HEK293 (cell line): ENCODE results near the gene HEXIM1.

ENCODE experiments used
- GLI2 ChIP-seq: fragments of 450-650 bp; formaldehyde crosslinking; IDR thresholded peaks from 2 replicates; pipeline ENCODE4; 2017; ENCODE audit warnings: missing biosample characterization, missing genetic modification characterization, low read depth, borderline replicate concordance
- GLIS2 ChIP-seq: fragments of 450-650 bp; formaldehyde crosslinking; IDR thresholded peaks from 2 replicates; pipeline ENCODE4 v1.5.1; 2016; ENCODE audit warnings: missing biosample characterization, missing genetic modification characterization
- KLF16 ChIP-seq: fragments of 450-650 bp; formaldehyde crosslinking; IDR thresholded peaks from 2 replicates; pipeline ENCODE4 v1.5.1; 2017; ENCODE audit warnings: missing biosample characterization, missing genetic modification characterization
- PRDM1 ChIP-seq: fragments of 450-650 bp; formaldehyde crosslinking; IDR thresholded peaks from 2 replicates; pipeline ENCODE4; 2016; ENCODE audit warnings: missing biosample characterization, missing genetic modification characterization
- PRDM10 ChIP-seq: fragments of 450-650 bp; formaldehyde crosslinking; IDR thresholded peaks from 2 replicates; pipeline ENCODE4 v1.5.1; 2016; ENCODE audit warnings: missing biosample characterization, missing genetic modification characterization
- ZBTB6 ChIP-seq: fragments of 450-650 bp; formaldehyde crosslinking; IDR thresholded peaks from 2 replicates; pipeline ENCODE4 v1.5.1; 2017; ENCODE audit warnings: missing biosample characterization, missing genetic modification characterization
- ZFP37 ChIP-seq: fragments of 450-650 bp; formaldehyde crosslinking; IDR thresholded peaks from 2 replicates; pipeline ENCODE4 v1.5.1; 2016; ENCODE audit warnings: missing biosample characterization, missing genetic modification characterization
- ZNF211 ChIP-seq: fragments of 450-650 bp; formaldehyde crosslinking; IDR thresholded peaks from 2 replicates; pipeline ENCODE4 v1.5.1; 2016; ENCODE audit warnings: low read depth, missing biosample characterization, missing genetic modification characterization
- ZNF426 ChIP-seq: fragments of 450-650 bp; formaldehyde crosslinking; IDR thresholded peaks from 2 replicates; pipeline ENCODE4 v1.5.1; 2017; ENCODE audit warnings: missing biosample characterization, missing genetic modification characterization, mild to moderate bottlenecking, inconsistent platforms, moderate library complexity
- ZNF521 ChIP-seq: fragments of 450-650 bp; formaldehyde crosslinking; IDR thresholded peaks from 2 replicates; pipeline ENCODE4 v1.5.1; 2017; ENCODE audit warnings: missing biosample characterization, mild to moderate bottlenecking, missing genetic modification characterization
- ZNF560 ChIP-seq: fragments of 450-650 bp; formaldehyde crosslinking; IDR thresholded peaks from 2 replicates; pipeline ENCODE4 v1.5.1; 2017; ENCODE audit warnings: missing biosample characterization, missing genetic modification characterization, borderline replicate concordance
- ZNF571 ChIP-seq: fragments of 450-650 bp; formaldehyde crosslinking; IDR thresholded peaks from 2 replicates; pipeline ENCODE4 v1.5.0; 2017; ENCODE audit warnings: missing biosample characterization, missing genetic modification characterization
- ZNF580 ChIP-seq: fragments of 450-650 bp; formaldehyde crosslinking; IDR thresholded peaks from 2 replicates; pipeline ENCODE4 v1.5.1; 2016; ENCODE audit warnings: missing biosample characterization, missing genetic modification characterization
- ZNF777 ChIP-seq: fragments of 450-650 bp; formaldehyde crosslinking; IDR thresholded peaks from 2 replicates; pipeline ENCODE4 v1.5.1; 2017; ENCODE audit warnings: missing biosample characterization, missing genetic modification characterization, borderline replicate concordance
- ZSCAN23 ChIP-seq: fragments of 450-650 bp; formaldehyde crosslinking; IDR thresholded peaks from 2 replicates; pipeline ENCODE4 v1.5.1; 2016; ENCODE audit warnings: missing biosample characterization, missing genetic modification characterization
- TF ChIP-seq, protein P1 (sequence below): fragments of 450-650 bp; formaldehyde crosslinking; IDR thresholded peaks from 2 replicates; pipeline ENCODE4 v1.5.1; 2016; ENCODE audit warnings: missing biosample characterization, missing genetic modification characterization
- TF ChIP-seq, protein P2 (sequence below): fragments of 450-650 bp; formaldehyde crosslinking; IDR thresholded peaks from 2 replicates; pipeline ENCODE4 v1.5.1; 2016; ENCODE audit warnings: missing biosample characterization, missing genetic modification characterization
- TF ChIP-seq, protein P3 (sequence below): sonication (generic); formaldehyde crosslinking; IDR thresholded peaks from 2 replicates; pipeline ENCODE4 v1.8.1; 2022; ENCODE audit warnings: mild to moderate bottlenecking, moderate library complexity, missing genetic modification reagents
- TF ChIP-seq, protein P4 (sequence below): fragments of 450-650 bp; formaldehyde crosslinking; IDR thresholded peaks from 2 replicates; pipeline ENCODE4 v1.5.1; 2016; ENCODE audit warnings: missing biosample characterization, missing genetic modification characterization, borderline replicate concordance
- TF ChIP-seq, protein P5 (sequence below): fragments of 450-650 bp; formaldehyde crosslinking; IDR thresholded peaks from 2 replicates; pipeline ENCODE4 v1.5.1; 2016; ENCODE audit warnings: missing biosample characterization, missing genetic modification characterization

Gene HEXIM1

DNA sequence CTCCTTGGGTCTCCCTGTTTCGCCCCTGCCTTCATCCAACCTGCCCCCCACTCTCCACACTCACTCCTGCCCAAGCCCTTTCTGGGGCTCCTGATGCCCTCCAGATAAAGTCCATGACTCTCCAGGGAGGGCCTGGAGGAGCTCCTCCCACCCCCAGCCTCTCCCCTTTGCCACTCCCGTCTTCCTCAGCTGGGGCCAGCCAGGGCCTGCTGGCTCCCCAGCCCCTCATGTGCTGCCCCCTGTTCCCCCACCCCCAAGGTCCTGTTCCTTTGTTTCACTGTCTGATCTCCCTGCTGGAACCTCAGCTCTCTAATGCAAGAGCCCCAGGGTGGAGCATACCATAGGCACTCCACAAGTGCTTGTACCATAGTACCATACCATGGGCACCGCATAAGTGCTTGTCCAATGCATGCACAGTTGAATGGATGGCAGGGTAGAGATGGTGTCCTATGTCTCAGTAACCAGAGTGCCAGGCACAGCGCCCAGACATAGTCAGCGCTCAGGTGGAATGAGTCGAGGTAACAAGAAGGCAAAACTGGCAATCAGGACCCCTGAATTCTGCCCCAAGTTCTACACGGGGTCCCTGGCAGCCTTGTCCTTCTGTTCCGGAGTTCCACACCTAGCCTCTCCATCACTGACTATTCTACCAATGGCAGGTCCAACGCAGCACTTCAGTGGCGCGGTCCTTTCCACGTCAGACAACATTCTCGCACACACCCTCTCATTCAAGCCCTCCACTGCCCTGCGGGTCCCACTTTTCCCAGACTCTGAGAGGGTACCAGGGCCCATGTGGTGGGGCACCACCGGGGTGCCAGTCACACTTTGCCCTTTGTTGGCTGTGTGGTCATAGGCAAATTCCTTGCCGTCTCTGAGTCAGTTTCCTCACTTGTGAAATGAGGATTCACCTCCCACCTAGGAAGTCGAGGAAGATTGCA lies 17.3 kb upstream of the HEXIM1 start (continued):
- TF ChIP-seq, protein P1, sequence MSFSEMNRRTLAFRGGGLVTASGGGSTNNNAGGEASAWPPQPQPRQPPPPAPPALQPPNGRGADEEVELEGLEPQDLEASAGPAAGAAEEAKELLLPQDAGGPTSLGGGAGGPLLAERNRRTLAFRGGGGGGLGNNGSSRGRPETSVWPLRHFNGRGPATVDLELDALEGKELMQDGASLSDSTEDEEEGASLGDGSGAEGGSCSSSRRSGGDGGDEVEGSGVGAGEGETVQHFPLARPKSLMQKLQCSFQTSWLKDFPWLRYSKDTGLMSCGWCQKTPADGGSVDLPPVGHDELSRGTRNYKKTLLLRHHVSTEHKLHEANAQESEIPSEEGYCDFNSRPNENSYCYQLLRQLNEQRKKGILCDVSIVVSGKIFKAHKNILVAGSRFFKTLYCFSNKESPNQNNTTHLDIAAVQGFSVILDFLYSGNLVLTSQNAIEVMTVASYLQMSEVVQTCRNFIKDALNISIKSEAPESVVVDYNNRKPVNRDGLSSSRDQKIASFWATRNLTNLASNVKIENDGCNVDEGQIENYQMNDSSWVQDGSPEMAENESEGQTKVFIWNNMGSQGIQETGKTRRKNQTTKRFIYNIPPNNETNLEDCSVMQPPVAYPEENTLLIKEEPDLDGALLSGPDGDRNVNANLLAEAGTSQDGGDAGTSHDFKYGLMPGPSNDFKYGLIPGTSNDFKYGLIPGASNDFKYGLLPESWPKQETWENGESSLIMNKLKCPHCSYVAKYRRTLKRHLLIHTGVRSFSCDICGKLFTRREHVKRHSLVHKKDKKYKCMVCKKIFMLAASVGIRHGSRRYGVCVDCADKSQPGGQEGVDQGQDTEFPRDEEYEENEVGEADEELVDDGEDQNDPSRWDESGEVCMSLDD (tag by site-specific recombination): peak; percentile 48; the same call in 1 of the 2 replicates
- TF ChIP-seq ZNF426 (tag by site-specific recombination) (no peak), GLI2 (no peak), PRDM1 (tag by site-specific recombination) (no peak), PRDM10 (tag by site-specific recombination) (no peak), ZNF521 (tag by site-specific recombination) (no peak), GLIS2 (tag by site-specific recombination) (peak; percentile 47), ZBTB6 (tag by site-specific recombination) (no peak), ZSCAN23 (tag by site-specific recombination) (no peak), ZNF571 (no peak), ZNF580 (no peak), ZFP37 (tag by site-specific recombination) (no peak), ZNF211 (tag by site-specific recombination) (no peak), ZNF560 (tag by site-specific recombination) (no peak), ZNF777 (no peak), KLF16 (tag by site-specific recombination) (no peak)
- TF ChIP-seq, protein P2, sequence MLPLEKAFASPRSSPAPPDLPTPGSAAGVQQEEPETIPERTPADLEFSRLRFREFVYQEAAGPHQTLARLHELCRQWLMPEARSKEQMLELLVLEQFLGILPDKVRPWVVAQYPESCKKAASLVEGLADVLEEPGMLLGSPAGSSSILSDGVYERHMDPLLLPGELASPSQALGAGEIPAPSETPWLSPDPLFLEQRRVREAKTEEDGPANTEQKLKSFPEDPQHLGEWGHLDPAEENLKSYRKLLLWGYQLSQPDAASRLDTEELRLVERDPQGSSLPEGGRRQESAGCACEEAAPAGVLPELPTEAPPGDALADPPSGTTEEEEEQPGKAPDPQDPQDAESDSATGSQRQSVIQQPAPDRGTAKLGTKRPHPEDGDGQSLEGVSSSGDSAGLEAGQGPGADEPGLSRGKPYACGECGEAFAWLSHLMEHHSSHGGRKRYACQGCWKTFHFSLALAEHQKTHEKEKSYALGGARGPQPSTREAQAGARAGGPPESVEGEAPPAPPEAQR (tag by site-specific recombination): no peak
- TF ChIP-seq, protein P3, sequence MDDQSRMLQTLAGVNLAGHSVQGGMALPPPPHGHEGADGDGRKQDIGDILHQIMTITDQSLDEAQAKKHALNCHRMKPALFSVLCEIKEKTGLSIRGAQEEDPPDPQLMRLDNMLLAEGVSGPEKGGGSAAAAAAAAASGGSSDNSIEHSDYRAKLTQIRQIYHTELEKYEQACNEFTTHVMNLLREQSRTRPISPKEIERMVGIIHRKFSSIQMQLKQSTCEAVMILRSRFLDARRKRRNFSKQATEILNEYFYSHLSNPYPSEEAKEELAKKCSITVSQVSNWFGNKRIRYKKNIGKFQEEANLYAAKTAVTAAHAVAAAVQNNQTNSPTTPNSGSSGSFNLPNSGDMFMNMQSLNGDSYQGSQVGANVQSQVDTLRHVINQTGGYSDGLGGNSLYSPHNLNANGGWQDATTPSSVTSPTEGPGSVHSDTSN (CRISPR knock-in tag): no peak
- TF ChIP-seq, protein P4, sequence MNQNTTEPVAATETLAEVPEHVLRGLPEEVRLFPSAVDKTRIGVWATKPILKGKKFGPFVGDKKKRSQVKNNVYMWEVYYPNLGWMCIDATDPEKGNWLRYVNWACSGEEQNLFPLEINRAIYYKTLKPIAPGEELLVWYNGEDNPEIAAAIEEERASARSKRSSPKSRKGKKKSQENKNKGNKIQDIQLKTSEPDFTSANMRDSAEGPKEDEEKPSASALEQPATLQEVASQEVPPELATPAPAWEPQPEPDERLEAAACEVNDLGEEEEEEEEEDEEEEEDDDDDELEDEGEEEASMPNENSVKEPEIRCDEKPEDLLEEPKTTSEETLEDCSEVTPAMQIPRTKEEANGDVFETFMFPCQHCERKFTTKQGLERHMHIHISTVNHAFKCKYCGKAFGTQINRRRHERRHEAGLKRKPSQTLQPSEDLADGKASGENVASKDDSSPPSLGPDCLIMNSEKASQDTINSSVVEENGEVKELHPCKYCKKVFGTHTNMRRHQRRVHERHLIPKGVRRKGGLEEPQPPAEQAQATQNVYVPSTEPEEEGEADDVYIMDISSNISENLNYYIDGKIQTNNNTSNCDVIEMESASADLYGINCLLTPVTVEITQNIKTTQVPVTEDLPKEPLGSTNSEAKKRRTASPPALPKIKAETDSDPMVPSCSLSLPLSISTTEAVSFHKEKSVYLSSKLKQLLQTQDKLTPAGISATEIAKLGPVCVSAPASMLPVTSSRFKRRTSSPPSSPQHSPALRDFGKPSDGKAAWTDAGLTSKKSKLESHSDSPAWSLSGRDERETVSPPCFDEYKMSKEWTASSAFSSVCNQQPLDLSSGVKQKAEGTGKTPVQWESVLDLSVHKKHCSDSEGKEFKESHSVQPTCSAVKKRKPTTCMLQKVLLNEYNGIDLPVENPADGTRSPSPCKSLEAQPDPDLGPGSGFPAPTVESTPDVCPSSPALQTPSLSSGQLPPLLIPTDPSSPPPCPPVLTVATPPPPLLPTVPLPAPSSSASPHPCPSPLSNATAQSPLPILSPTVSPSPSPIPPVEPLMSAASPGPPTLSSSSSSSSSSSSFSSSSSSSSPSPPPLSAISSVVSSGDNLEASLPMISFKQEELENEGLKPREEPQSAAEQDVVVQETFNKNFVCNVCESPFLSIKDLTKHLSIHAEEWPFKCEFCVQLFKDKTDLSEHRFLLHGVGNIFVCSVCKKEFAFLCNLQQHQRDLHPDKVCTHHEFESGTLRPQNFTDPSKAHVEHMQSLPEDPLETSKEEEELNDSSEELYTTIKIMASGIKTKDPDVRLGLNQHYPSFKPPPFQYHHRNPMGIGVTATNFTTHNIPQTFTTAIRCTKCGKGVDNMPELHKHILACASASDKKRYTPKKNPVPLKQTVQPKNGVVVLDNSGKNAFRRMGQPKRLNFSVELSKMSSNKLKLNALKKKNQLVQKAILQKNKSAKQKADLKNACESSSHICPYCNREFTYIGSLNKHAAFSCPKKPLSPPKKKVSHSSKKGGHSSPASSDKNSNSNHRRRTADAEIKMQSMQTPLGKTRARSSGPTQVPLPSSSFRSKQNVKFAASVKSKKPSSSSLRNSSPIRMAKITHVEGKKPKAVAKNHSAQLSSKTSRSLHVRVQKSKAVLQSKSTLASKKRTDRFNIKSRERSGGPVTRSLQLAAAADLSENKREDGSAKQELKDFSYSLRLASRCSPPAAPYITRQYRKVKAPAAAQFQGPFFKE (tag by site-specific recombination): no peak
- TF ChIP-seq, protein P5, sequence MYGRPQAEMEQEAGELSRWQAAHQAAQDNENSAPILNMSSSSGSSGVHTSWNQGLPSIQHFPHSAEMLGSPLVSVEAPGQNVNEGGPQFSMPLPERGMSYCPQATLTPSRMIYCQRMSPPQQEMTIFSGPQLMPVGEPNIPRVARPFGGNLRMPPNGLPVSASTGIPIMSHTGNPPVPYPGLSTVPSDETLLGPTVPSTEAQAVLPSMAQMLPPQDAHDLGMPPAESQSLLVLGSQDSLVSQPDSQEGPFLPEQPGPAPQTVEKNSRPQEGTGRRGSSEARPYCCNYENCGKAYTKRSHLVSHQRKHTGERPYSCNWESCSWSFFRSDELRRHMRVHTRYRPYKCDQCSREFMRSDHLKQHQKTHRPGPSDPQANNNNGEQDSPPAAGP (tag by site-specific recombination): 0 out of 2 replicates have a peak, but pooled peaks have one; percentile 14
